Occipital lobe (tissue), 3 donors: ENCODE data around the gene VAMP7. TPM values are rescaled to one million over a fixed set of nuclear protein-coding genes. Genes with fewer than 3 reads are reported as not detected.

Source experiments
- DNase-seq: peaks from one replicate; lab custom pipeline; 2025; lab: John Stamatoyannopoulos, UW
- small RNA-seq: library from RNA; depleted of rRNA; stranded (forward); fragments of <200 nt; gene quantifications from one replicate; pipeline ENCODE3, GENCODE V24; 2014
- total RNA-seq: library from RNA; depleted of rRNA; stranded (reverse); fragments of >200 nt; gene quantifications from one replicate; pipeline ENCODE4 v1.2.3, GENCODE V29; 2014

Gene VAMP7
- total RNA-seq, 1 donor from 2014 or later, result 29.9 TPM

DNA sequence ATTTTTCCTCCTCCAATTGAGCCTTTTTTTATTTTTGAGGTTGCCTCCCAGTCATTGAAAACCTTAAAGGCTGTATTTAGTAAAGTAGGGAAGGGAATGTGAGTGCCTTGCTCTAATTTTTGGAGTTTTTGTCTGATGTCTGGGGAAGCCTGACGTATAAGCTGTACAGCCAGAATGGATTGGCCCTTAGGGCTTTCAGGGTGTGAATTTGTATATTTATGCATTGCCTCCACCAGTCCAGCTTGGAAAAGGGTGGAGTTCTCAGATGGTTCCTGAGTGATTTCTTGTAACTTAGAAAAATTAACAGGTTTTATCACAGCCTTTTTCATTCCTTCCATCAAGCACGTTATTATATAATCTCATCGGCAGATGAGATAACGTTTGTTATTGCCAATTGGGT, 107.7 kb downstream of the VAMP7 start:
- DNase-seq, result no peak

Small RNAs within 50 kb of the gene (small RNA-seq; reads per million reads assigned to genes)
- gene DPH3P2, result not detected

Other genes with a start within 250 kb of the VAMP7 start
- gene IL9R, start 116.4 kb downstream of the VAMP7 start, total RNA-seq, result 0.16 TPM